ENCODE data around the gene CTNNBL1. TPM values are rescaled to one million over a fixed set of nuclear protein-coding genes. Genes with fewer than 3 reads are reported as not detected.
A peak's percentile ranks its signal among the peaks of the same experiment; 100 is the strongest.

Gene CTNNBL1
- total RNA-seq, 1 experiment from 2014 or later: 64.4 TPM

- Mint-ChIP-seq H3K36me3 (peaks cover 8% of the 10 kb centered on the region; the same call in 1 of the 2 replicates), H3K27me3 (ENCODE audit: low read depth) (no peaks in the 10 kb centered on the region), H3K4me1 (peaks cover 27% of the 10 kb centered on the region), H3K27ac (no peak overlapping the region; the same call in 1 of the 2 replicates), H3K4me3 (no peak overlapping the region), H3K9me3 (no peaks in the 10 kb centered on the region)
- DNase-seq (ENCODE audit: low spot score) (no peak), ATAC-seq (no peak)
- TF ChIP-seq ZNF425 (CRISPR knock-in tag; conservative IDR thresholded peaks at IDR 0.05) (no peak), NR3C1 (CRISPR knock-in tag; conservative IDR thresholded peaks at IDR 0.05; ENCODE audit: low read depth) (no peak)
- POLR2A ChIA-PET: no interaction called here
- CTCF ChIA-PET: no interaction called here
Measured at GRCh38 chr20:37866051-37866450, 172.2 kb downstream of the CTNNBL1 start.

GRCh38 chr20:37867289-37868195 lies 173.7 kb downstream of the CTNNBL1 start:
- no peak overlapping the region for H3K27ac Mint-ChIP-seq
- H3K4me3 Mint-ChIP-seq: no peak overlapping the region
- no peaks in the 10 kb centered on the region for H3K27me3 Mint-ChIP-seq (ENCODE audit: low read depth)
- ATAC-seq: no peak
- peaks cover 8% of the 10 kb centered on the region; the same call in 1 of the 2 replicates for H3K36me3 Mint-ChIP-seq
- no peak for DNase-seq (ENCODE audit: low spot score)
- ChIA-PET POLR2A (no interaction called here), CTCF (no interaction called here)
- no peak for TF ChIP-seq RORB (CRISPR knock-in tag; IDR thresholded peaks at IDR 0.05)
- TF ChIP-seq FOXK1 (CRISPR knock-in tag; IDR thresholded peaks at IDR 0.05): no peak
- no peak for TF ChIP-seq ZNF121 (CRISPR knock-in tag; IDR thresholded peaks at IDR 0.05)
- TF ChIP-seq ZNF671 (CRISPR knock-in tag; IDR thresholded peaks at IDR 0.05): no peak
- no peak for TF ChIP-seq MAX (CRISPR knock-in tag; IDR thresholded peaks at IDR 0.05)
- no peak for TF ChIP-seq SMAD3 (CRISPR knock-in tag; IDR thresholded peaks at IDR 0.05; ENCODE audit: borderline replicate concordance)
- no peak for TF ChIP-seq ZNF281 (CRISPR knock-in tag; IDR thresholded peaks at IDR 0.05)
- no peak for TF ChIP-seq HMGA2 (CRISPR knock-in tag; IDR thresholded peaks at IDR 0.05)
- no peak for TF ChIP-seq ATF1 (CRISPR knock-in tag; IDR thresholded peaks at IDR 0.05)
- TF ChIP-seq FOXJ3 (CRISPR knock-in tag; IDR thresholded peaks at IDR 0.05; ENCODE audit: borderline replicate concordance): no peak
- no peak for TF ChIP-seq NR3C1 (CRISPR knock-in tag; conservative IDR thresholded peaks at IDR 0.05; ENCODE audit: low read depth)
- no peak for TF ChIP-seq EMX1 (CRISPR knock-in tag; IDR thresholded peaks at IDR 0.05)
- TF ChIP-seq GRHL2 (CRISPR knock-in tag; IDR thresholded peaks at IDR 0.05; ENCODE audit: insufficient replicate concordance, severe bottlenecking): no peak
- no peak for TF ChIP-seq MYBL2 (CRISPR knock-in tag; IDR thresholded peaks at IDR 0.05)
- no peak for TF ChIP-seq ETV6 (CRISPR knock-in tag; IDR thresholded peaks at IDR 0.05)
- H3K9me3 Mint-ChIP-seq: no peaks in the 10 kb centered on the region
- H3K4me1 Mint-ChIP-seq: peaks cover 24% of the 10 kb centered on the region

- DNase-seq (ENCODE audit: low spot score) (no peak), ATAC-seq (no peak)
- no peaks in the 10 kb centered on the region for H3K27me3 Mint-ChIP-seq (ENCODE audit: low read depth)
- ChIA-PET CTCF (no interaction called here), POLR2A (no interaction called here)
- H3K9me3 Mint-ChIP-seq: no peaks in the 10 kb centered on the region
- peaks cover 24% of the 10 kb centered on the region for H3K4me1 Mint-ChIP-seq
- TF ChIP-seq ZBTB21 (CRISPR knock-in tag; IDR thresholded peaks at IDR 0.05; ENCODE audit: borderline replicate concordance): no peak
- TF ChIP-seq USF1 (CRISPR knock-in tag; IDR thresholded peaks at IDR 0.05): 0 out of 2 replicates have a peak, but pooled peaks have one; percentile 42
- TF ChIP-seq TEAD4 (CRISPR knock-in tag; IDR thresholded peaks at IDR 0.05): no peak
- TF ChIP-seq USF2 (CRISPR knock-in tag; IDR thresholded peaks at IDR 0.05): peak; percentile 18; the same call in 1 of the 2 replicates
- TF ChIP-seq JUN (CRISPR knock-in tag; IDR thresholded peaks at IDR 0.05): no peak
- no peak overlapping the region; the same call in 1 of the 2 replicates for H3K27ac Mint-ChIP-seq
- H3K36me3 Mint-ChIP-seq: peaks cover 8% of the 10 kb centered on the region; the same call in 1 of the 2 replicates
- H3K4me3 Mint-ChIP-seq: no peak overlapping the region
Measured at GRCh38 chr20:37868851-37869333, 175.1 kb downstream of the CTNNBL1 start.
